NCI-H2227 (cell line): Measurements from ENCODE around the gene FBRSL1.

Experiments
- DNase-seq: peaks from one replicate; lab custom pipeline; 2025; ENCODE audit not compliant: unreplicated experiment; lab: John Stamatoyannopoulos, UW

FBRSL1 gene

GRCh38 chr12:132495629-132496357 is 5.8 kb downstream of the FBRSL1 start:
- no peak for DNase-seq

- no peak for DNase-seq
Measured at GRCh38 chr12:132496358-132496669, 6.4 kb downstream of the FBRSL1 start.

- no peak for DNase-seq
Measured at GRCh38 chr12:132496710-132497109, 6.8 kb downstream of the FBRSL1 start.

- no peak for DNase-seq
Measured at GRCh38 chr12:132497514-132498405, 7.8 kb downstream of the FBRSL1 start.

- no peak for DNase-seq
Measured at GRCh38 chr12:132498931-132499330, 9.0 kb downstream of the FBRSL1 start.

- DNase-seq = no peak
Measured at GRCh38 chr12:132500142-132500855, 10.3 kb downstream of the FBRSL1 start.

- no peak for DNase-seq
Measured at GRCh38 chr12:132500856-132501180, 10.9 kb downstream of the FBRSL1 start.

GRCh38 chr12:132501204-132501940 is 11.4 kb downstream of the FBRSL1 start:
- DNase-seq = no peak

GRCh38 chr12:132502149-132502881 is 12.4 kb downstream of the FBRSL1 start:
- no peak for DNase-seq

GRCh38 chr12:132502882-132503193 is 12.9 kb downstream of the FBRSL1 start:
- no peak for DNase-seq

GRCh38 chr12:132503618-132504204 is 13.8 kb downstream of the FBRSL1 start:
- DNase-seq = no peak

GRCh38 chr12:132505105-132505851 is 15.3 kb downstream of the FBRSL1 start:
- DNase-seq = no peak

- DNase-seq = no peak
Measured at GRCh38 chr12:132505852-132506219, 15.9 kb downstream of the FBRSL1 start.

GRCh38 chr12:132506328-132507160 is 16.6 kb downstream of the FBRSL1 start:
- peak; percentile 82 for DNase-seq

GRCh38 chr12:132507161-132507538 is 17.2 kb downstream of the FBRSL1 start:
- DNase-seq = no peak

- DNase-seq = no peak
Measured at GRCh38 chr12:132507656-132508490, 17.9 kb downstream of the FBRSL1 start.

- no peak for DNase-seq
Measured at GRCh38 chr12:132508491-132508740, 18.5 kb downstream of the FBRSL1 start.
